Gastroesophageal sphincter (tissue), 3 donors: ENCODE measurements around the gene MAPK4.

ENCODE experiments used
- CTCF ChIP-seq, 4 experiments: fragments of 200-600 bp in 2 of 4; fragments of 450-650 bp in 2 of 4; sonication (generic) in 1 of 4; IDR thresholded peaks; one replicate each; pipeline ENCODE4 v1.5.1; 2017 to 2019; ENCODE audit warnings: antibody characterized with exemption in 4 of 4, mild to moderate bottlenecking in 2 of 4, moderate library complexity in 2 of 4
- EP300 ChIP-seq: sonication (generic); formaldehyde crosslinking; IDR thresholded peaks from one replicate; pipeline ENCODE4 v1.6.1; 2017; ENCODE audit warnings: antibody characterized with exemption, mild to moderate bottlenecking
- POLR2A ChIP-seq, 2 donors: fragments of 450-650 bp; IDR thresholded peaks; one replicate each; pipeline ENCODE4 v1.6.1; 2017; ENCODE audit warnings: antibody characterized with exemption in 2 of 2, mild to moderate bottlenecking in 2 of 2, moderate library complexity in 1 of 2
- POLR2AphosphoS5 ChIP-seq: sonication (generic); formaldehyde crosslinking; IDR thresholded peaks from one replicate; pipeline ENCODE4 v1.6.1; 2017; ENCODE audit warnings: antibody characterized with exemption

- no peak for TF ChIP-seq CTCF (IDR thresholded peaks at IDR 0.05)
- TF ChIP-seq POLR2A (IDR thresholded peaks at IDR 0.05): no peak
- no peak for TF ChIP-seq POLR2AphosphoS5
- no peak for TF ChIP-seq EP300
These were observed 78.4 kb downstream of the MAPK4 start for GRCh38 chr18:50638016-50638883.
